NCI-H2171 (cell line): ENCODE measurements around the gene TBC1D28.
"Not testable (repeated sequence)": the region's sequence is repeated elsewhere in the genome, so short reads cannot be mapped to it uniquely, and the experiment has no call there.

Source experiments
- DNase-seq: peaks from one replicate; lab custom pipeline; 2025; lab: John Stamatoyannopoulos, UW

The TBC1D28 gene

DNA sequence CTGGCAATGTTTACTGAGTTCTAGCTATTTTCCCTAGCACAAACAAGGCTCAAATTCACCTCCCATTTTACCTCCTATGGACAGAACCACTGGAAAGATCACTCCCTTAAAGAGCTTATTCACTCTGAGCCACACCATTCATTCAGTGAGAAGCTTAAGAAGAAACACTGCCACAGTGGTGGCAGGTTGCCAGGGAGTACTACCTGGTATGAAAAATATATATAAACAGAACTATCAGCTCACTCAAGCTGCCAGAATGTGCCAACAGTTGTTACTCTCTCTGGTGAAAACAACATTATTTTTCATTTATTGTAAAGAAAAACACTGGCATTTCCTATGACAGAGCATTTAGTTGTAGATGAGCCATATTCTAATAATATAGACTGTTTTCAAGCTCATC is 31.2 kb downstream of the TBC1D28 start:
- not testable (repeated sequence) for DNase-seq

DNA sequence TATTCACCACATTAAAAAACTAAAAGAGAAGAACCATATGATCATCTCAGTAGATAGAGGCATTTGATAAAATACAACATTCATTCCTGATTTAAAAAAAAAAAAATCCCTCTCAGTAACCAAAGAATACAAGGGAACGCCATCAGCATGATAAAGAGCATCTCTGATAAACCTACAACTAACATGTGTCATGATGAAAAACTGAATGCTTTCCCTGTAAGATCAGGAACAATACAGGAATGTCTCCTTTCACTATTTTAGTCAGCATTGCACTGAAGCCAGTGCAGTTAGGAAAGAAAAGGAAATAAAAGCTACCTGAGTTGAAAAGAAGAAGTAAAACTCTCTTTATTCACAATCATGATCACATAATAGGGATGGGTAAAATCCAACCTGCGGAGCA is 51.1 kb downstream of the TBC1D28 start:
- DNase-seq, result not testable (repeated sequence)
